DND-41 (cell line): ENCODE data around the gene IL20RB.

ENCODE experiments used
- CTCF ChIP-seq: IDR thresholded peaks from 2 replicates; pipeline ENCODE4 v1.5.1; 2012; ENCODE audit warnings: borderline replicate concordance, low read length, moderate library complexity, mild to moderate bottlenecking; ENCODE audit not compliant: poor library complexity, severe bottlenecking; ENCODE audit errors: extremely low read depth
- EZH2 ChIP-seq: IDR thresholded peaks from 3 replicates; pipeline ENCODE4 v1.6.1; 2012; ENCODE audit warnings: borderline replicate concordance, low read depth, mild to moderate bottlenecking, moderate library complexity, low read length, inconsistent platforms; ENCODE audit not compliant: severe bottlenecking

GRCh38 chr3:137041251-137041650, 83.5 kb downstream of the IL20RB start:
- TF ChIP-seq CTCF (no peak), EZH2 (no peak)
